DMS 273 (cell line): ENCODE results near the gene THY1.
"Not testable (repeated sequence)": the region's sequence is repeated elsewhere in the genome, so short reads cannot be mapped to it uniquely, and the experiment has no call there.

Source experiments
- DNase-seq: peaks from one replicate; lab custom pipeline; 2025; ENCODE audit not compliant: unreplicated experiment; lab: John Stamatoyannopoulos, UW

Gene THY1

GRCh38 chr11:119422809-119423508 is at the start of gene THY1:
Gene THY1, minus strand, starts transcription at chr11:119423172. Its CDS starts 2,267 bp downstream, at chr11:119420905.
- DNase-seq = no peak

GRCh38 chr11:119472186-119472855 is 49.3 kb upstream of the THY1 start:
- DNase-seq = no peak

GRCh38 chr11:119471329-119471728 is 48.4 kb upstream of the THY1 start:
- DNase-seq = no peak

- peak; percentile 42 for DNase-seq
These were observed 47.6 kb upstream of the THY1 start for GRCh38 chr11:119470317-119471291.

- no peak for DNase-seq
These were observed 46.5 kb upstream of the THY1 start for GRCh38 chr11:119469506-119469905.

- DNase-seq = no peak
These were observed 45.5 kb upstream of the THY1 start for GRCh38 chr11:119468511-119468910.

- peak; percentile 34 for DNase-seq
These were observed 38.4 kb upstream of the THY1 start for GRCh38 chr11:119461229-119461963.

- DNase-seq = peak; percentile 58
These were observed 37.6 kb upstream of the THY1 start for GRCh38 chr11:119460582-119460981.

- DNase-seq = no peak
These were observed 37.1 kb upstream of the THY1 start for GRCh38 chr11:119460097-119460496.

- DNase-seq = peak; percentile 22
These were observed 36.5 kb upstream of the THY1 start for GRCh38 chr11:119459293-119459976.

- peak; percentile 7 for DNase-seq
These were observed 32.7 kb upstream of the THY1 start for GRCh38 chr11:119455708-119456107.

- not testable (repeated sequence) for DNase-seq
These were observed 32.3 kb upstream of the THY1 start for GRCh38 chr11:119455241-119455640.

GRCh38 chr11:119453881-119454280 is 30.9 kb upstream of the THY1 start:
- no peak for DNase-seq

GRCh38 chr11:119450590-119451326 is 27.8 kb upstream of the THY1 start:
- DNase-seq = no peak

GRCh38 chr11:119449498-119449897 is 26.5 kb upstream of the THY1 start:
- no peak for DNase-seq

- DNase-seq = no peak
These were observed 25.4 kb upstream of the THY1 start for GRCh38 chr11:119448380-119448779.

- no peak for DNase-seq
These were observed 24.8 kb upstream of the THY1 start for GRCh38 chr11:119447664-119448242.

- no peak for DNase-seq
These were observed 24.1 kb upstream of the THY1 start for GRCh38 chr11:119446871-119447663.
